ENCODE results near the gene ESYT2. TPM values are rescaled to one million over a fixed set of nuclear protein-coding genes. Genes with fewer than 3 reads are reported as not detected.

Gene ESYT2
- total and polyA plus RNA-seq, 9 of the 15 experiments (the other 6 are each of a cell fraction or from before 2014, with no cell fraction given): 5.8 to 86.9 (median 64.7) TPM

- peaks cover 8 to 21% of the 10 kb centered on the region in 2 experiments for H3K4me1 ChIP-seq (replicated peaks in 1 of 2; ENCODE audit: control insufficient read depth in 2 of 2, insufficient read depth in 2 of 2, low read length in 2 of 2)
- peaks cover 7% of the 10 kb centered on the region for H3K9me1 ChIP-seq (ENCODE audit: control insufficient read depth, insufficient read depth, low read length)
- H3K27ac ChIP-seq (ENCODE audit: extremely low read depth, low read depth, low read length): peak overlapping the region; percentile 2; the same call in 1 of the 3 replicates
- 81% methylated on average over 8 of the region's 8 CpGs for WGBS (ENCODE audit: insufficient coverage, low coverage, missing lambda C conversion rate)
- no peak overlapping the region for H3K4me3 ChIP-seq
- peaks cover 45% of the 10 kb centered on the region for H3K36me3 ChIP-seq (ENCODE audit: control insufficient read depth, insufficient read depth, low read length)
- ATAC-seq (peak; percentile 40), FAIRE-seq (no peak), DNase-seq (ENCODE audit: extremely low read depth in 1 of 4, low spot score in 3 of 4) (peak in 2 of 4 experiments; percentile 20 to 33)
- H3K27me3 ChIP-seq (ENCODE audit: control insufficient read depth in 2 of 2, insufficient read depth in 2 of 2, low read length in 2 of 2): no peaks in the 10 kb centered on the region
- intact Hi-C loops (cut with micrococcal nuclease) (no loop called here), in situ Hi-C loops (cut with MboI) (no loop called here)
- H3K9me3 ChIP-seq (replicated peaks; ENCODE audit: control insufficient read depth, insufficient read depth, low read depth, low read length): peaks cover 2% of the 10 kb centered on the region; the same call in 1 of the 2 replicates
- no peak overlapping the region for H3K9ac ChIP-seq (ENCODE audit: insufficient read depth in 1 of 2, low read depth in 2 of 2, low read length in 2 of 2)
- no TSS peak for BruUV-seq (replicated peaks)
- peaks cover 94% of the 10 kb centered on the region for H3K79me2 ChIP-seq (ENCODE audit: control insufficient read depth, insufficient read depth, low read length)
- H4K20me1 ChIP-seq (replicated peaks; ENCODE audit: control insufficient read depth, insufficient read depth, low read length): peaks cover 26% of the 10 kb centered on the region
- no peak overlapping the region for H2AFZ ChIP-seq (ENCODE audit: low read depth, low read length)
- H3K4me2 ChIP-seq (ENCODE audit: insufficient read depth, low read length): no peak overlapping the region
- CTCF ChIA-PET (ENCODE audit: low intra/inter-chr PET ratio): no interaction called here
- POLR2A ChIA-PET: interaction anchor here (0.6 to 2.6 kb wide), 8 partner anchors 8 to 28 kb away, joined by 3 to 10 read pairs (median 6); partner anchors contain the start of gene ESYT2
- TF ChIP-seq CBFA2T2 (conservative IDR thresholded peaks at IDR 0.05): no peak
- peak; percentile 26 to 28; a peak in 1 of 4 replicates for TF ChIP-seq NRF1 (conservative IDR thresholded peaks at IDR 0.05 in 1 of 2, IDR thresholded peaks at IDR 0.05 in 1 of 2)
- no peak for TF ChIP-seq TFAM (CRISPR knock-in tag; conservative IDR thresholded peaks at IDR 0.05)
- TF ChIP-seq ZNF639 (CRISPR knock-in tag; conservative IDR thresholded peaks at IDR 0.05 in 1 of 2, IDR thresholded peaks at IDR 0.05 in 1 of 2): no peak
- TF ChIP-seq VEZF1 (CRISPR knock-in tag; IDR thresholded peaks at IDR 0.05): no peak
- no peak for TF ChIP-seq ZNF197 (CRISPR knock-in tag; IDR thresholded peaks at IDR 0.05; ENCODE audit: low read depth)
- TF ChIP-seq CHD7 (IDR thresholded peaks at IDR 0.05; ENCODE audit: low read depth, low read length): no peak
Observed at GRCh38 chr7:158811461-158811860, 17.8 kb downstream of the ESYT2 start.

All from K562 (cell line).